H1 (cell line): ENCODE measurements around the gene RPTOR. TPM values are rescaled to one million over a fixed set of nuclear protein-coding genes. Genes with fewer than 3 reads are reported as not detected.

Experiments used
- FOSL1 ChIP-seq: IDR thresholded peaks from 2 replicates; pipeline ENCODE4 v1.6.1; 2011; ENCODE audit warnings: mild to moderate bottlenecking, low read depth, low read length, moderate library complexity; ENCODE audit not compliant: insufficient read depth
- polyA plus RNA-seq, 7 experiments: library from polyadenylated mRNA; depleted of rRNA in 3 of 7; stranded (reverse) in 5 of 7; unstranded in 2 of 7; fragments of >200 nt in 5 of 7; fragments of 200-250 nt in 2 of 7; gene quantifications; 1 replicate in 5 of 7; 2 replicates in 1 of 7; 4 replicates in 1 of 7; pipeline versions ENCODE4 v1.2.1 to v1.2.3, GENCODE V29; 2011 to 2013; ENCODE audit warnings: missing spikeins in 2 of 7, mixed read lengths in 2 of 7
- total RNA-seq: library from RNA; stranded (reverse); fragmentation: NEBNext Ultra II Directional; extraction: Animal tissue kit (Norgen Biotek cat#: 25700); gene quantifications from 2 replicates; pipeline ENCODE4 v1.2.1, GENCODE V29; 2021
- TF ChIP-seq, protein P1 (sequence below): fragments of 300-600 bp; sonication (generic); IDR thresholded peaks from 2 replicates; pipeline ENCODE4 v1.7.1; 2012; ENCODE audit warnings: low read length, moderate library complexity, mild to moderate bottlenecking, inconsistent platforms; ENCODE audit not compliant: insufficient replicate concordance
- TF ChIP-seq, protein P2 (sequence below): IDR thresholded peaks from 2 replicates; pipeline ENCODE4 v1.6.1; 2012; ENCODE audit warnings: low read length, inconsistent platforms

RPTOR gene
- total and polyA plus RNA-seq, 2 of the 8 experiments (the other 6 are each of a cell fraction or from before 2014, with no cell fraction given): 6.9 to 28.7 TPM

GRCh38 chr17:80816241-80817103, 271.8 kb downstream of the RPTOR start (continued):
- TF ChIP-seq, protein P1, sequence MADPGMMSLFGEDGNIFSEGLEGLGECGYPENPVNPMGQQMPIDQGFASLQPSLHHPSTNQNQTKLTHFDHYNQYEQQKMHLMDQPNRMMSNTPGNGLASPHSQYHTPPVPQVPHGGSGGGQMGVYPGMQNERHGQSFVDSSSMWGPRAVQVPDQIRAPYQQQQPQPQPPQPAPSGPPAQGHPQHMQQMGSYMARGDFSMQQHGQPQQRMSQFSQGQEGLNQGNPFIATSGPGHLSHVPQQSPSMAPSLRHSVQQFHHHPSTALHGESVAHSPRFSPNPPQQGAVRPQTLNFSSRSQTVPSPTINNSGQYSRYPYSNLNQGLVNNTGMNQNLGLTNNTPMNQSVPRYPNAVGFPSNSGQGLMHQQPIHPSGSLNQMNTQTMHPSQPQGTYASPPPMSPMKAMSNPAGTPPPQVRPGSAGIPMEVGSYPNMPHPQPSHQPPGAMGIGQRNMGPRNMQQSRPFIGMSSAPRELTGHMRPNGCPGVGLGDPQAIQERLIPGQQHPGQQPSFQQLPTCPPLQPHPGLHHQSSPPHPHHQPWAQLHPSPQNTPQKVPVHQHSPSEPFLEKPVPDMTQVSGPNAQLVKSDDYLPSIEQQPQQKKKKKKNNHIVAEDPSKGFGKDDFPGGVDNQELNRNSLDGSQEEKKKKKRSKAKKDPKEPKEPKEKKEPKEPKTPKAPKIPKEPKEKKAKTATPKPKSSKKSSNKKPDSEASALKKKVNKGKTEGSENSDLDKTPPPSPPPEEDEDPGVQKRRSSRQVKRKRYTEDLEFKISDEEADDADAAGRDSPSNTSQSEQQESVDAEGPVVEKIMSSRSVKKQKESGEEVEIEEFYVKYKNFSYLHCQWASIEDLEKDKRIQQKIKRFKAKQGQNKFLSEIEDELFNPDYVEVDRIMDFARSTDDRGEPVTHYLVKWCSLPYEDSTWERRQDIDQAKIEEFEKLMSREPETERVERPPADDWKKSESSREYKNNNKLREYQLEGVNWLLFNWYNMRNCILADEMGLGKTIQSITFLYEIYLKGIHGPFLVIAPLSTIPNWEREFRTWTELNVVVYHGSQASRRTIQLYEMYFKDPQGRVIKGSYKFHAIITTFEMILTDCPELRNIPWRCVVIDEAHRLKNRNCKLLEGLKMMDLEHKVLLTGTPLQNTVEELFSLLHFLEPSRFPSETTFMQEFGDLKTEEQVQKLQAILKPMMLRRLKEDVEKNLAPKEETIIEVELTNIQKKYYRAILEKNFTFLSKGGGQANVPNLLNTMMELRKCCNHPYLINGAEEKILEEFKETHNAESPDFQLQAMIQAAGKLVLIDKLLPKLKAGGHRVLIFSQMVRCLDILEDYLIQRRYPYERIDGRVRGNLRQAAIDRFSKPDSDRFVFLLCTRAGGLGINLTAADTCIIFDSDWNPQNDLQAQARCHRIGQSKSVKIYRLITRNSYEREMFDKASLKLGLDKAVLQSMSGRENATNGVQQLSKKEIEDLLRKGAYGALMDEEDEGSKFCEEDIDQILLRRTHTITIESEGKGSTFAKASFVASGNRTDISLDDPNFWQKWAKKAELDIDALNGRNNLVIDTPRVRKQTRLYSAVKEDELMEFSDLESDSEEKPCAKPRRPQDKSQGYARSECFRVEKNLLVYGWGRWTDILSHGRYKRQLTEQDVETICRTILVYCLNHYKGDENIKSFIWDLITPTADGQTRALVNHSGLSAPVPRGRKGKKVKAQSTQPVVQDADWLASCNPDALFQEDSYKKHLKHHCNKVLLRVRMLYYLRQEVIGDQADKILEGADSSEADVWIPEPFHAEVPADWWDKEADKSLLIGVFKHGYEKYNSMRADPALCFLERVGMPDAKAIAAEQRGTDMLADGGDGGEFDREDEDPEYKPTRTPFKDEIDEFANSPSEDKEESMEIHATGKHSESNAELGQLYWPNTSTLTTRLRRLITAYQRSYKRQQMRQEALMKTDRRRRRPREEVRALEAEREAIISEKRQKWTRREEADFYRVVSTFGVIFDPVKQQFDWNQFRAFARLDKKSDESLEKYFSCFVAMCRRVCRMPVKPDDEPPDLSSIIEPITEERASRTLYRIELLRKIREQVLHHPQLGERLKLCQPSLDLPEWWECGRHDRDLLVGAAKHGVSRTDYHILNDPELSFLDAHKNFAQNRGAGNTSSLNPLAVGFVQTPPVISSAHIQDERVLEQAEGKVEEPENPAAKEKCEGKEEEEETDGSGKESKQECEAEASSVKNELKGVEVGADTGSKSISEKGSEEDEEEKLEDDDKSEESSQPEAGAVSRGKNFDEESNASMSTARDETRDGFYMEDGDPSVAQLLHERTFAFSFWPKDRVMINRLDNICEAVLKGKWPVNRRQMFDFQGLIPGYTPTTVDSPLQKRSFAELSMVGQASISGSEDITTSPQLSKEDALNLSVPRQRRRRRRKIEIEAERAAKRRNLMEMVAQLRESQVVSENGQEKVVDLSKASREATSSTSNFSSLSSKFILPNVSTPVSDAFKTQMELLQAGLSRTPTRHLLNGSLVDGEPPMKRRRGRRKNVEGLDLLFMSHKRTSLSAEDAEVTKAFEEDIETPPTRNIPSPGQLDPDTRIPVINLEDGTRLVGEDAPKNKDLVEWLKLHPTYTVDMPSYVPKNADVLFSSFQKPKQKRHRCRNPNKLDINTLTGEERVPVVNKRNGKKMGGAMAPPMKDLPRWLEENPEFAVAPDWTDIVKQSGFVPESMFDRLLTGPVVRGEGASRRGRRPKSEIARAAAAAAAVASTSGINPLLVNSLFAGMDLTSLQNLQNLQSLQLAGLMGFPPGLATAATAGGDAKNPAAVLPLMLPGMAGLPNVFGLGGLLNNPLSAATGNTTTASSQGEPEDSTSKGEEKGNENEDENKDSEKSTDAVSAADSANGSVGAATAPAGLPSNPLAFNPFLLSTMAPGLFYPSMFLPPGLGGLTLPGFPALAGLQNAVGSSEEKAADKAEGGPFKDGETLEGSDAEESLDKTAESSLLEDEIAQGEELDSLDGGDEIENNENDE: no peak
- no peak for TF ChIP-seq FOSL1
- TF ChIP-seq, protein P2, sequence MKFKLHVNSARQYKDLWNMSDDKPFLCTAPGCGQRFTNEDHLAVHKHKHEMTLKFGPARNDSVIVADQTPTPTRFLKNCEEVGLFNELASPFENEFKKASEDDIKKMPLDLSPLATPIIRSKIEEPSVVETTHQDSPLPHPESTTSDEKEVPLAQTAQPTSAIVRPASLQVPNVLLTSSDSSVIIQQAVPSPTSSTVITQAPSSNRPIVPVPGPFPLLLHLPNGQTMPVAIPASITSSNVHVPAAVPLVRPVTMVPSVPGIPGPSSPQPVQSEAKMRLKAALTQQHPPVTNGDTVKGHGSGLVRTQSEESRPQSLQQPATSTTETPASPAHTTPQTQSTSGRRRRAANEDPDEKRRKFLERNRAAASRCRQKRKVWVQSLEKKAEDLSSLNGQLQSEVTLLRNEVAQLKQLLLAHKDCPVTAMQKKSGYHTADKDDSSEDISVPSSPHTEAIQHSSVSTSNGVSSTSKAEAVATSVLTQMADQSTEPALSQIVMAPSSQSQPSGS: no peak
